MM.1S (cell line): ENCODE data around the gene RHOJ.

Experiments used
- CTCF ChIP-seq: fragments of 300-600 bp; sonication (generic); IDR thresholded peaks from 2 replicates; pipeline ENCODE4 v1.5.1; 2016; ENCODE audit warnings: antibody characterized with exemption, low read length, mixed read lengths
- EZH2 ChIP-seq: fragments of 300-600 bp; sonication (generic); optimal IDR thresholded peaks from 2 replicates; pipeline ENCODE3; 2017; ENCODE audit warnings: low read depth, mild to moderate bottlenecking, antibody characterized with exemption, low read length, mixed read lengths
- EZH2phosphoT487 ChIP-seq: fragments of 300-600 bp; sonication (generic); IDR thresholded peaks from 2 replicates; pipeline ENCODE4 v1.6.1; 2018; ENCODE audit warnings: antibody characterized with exemption, low read length

DNA sequence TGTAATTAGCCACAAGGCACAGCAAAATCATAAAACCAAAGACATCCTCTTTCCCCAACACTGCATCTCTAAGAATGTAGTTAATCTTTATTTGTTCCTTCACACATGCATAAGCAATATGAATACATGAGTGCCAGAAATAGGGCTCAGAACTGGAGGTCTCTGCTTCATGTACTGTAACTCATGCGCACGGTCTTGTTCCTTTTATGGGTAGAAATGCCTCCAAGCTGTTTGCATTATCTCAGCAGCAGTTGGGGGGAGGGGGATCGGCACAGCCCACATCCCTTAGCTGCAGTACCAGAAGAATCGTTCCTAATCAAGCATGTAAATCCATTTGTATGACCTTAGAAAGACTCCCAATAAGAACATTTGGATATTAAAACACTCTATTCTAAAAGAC is 20.0 kb downstream of the RHOJ start:
- TF ChIP-seq CTCF (no peak), EZH2 (no peak), EZH2phosphoT487 (no peak)
